ENCODE data around the gene MRI1.

Gene MRI1

GRCh38 chr19:13795595-13796300, 31.4 kb downstream of the MRI1 start:
- DNase-seq, result no peak

GRCh38 chr19:13796301-13797057, 32.2 kb downstream of the MRI1 start:
- no peak for DNase-seq

GRCh38 chr19:13797058-13797440, 32.7 kb downstream of the MRI1 start:
- no peak for DNase-seq

GRCh38 chr19:13797870-13798269, 33.5 kb downstream of the MRI1 start:
- no peak for DNase-seq

- DNase-seq, result no peak
These were observed 35.3 kb downstream of the MRI1 start for GRCh38 chr19:13799669-13800068.

GRCh38 chr19:13803038-13803437, 38.7 kb downstream of the MRI1 start:
- no peak for DNase-seq

GRCh38 chr19:13804830-13805683, 40.7 kb downstream of the MRI1 start:
- DNase-seq, result no peak

GRCh38 chr19:13806728-13807127, 42.4 kb downstream of the MRI1 start:
- no peak for DNase-seq

GRCh38 chr19:13807421-13808021, 43.2 kb downstream of the MRI1 start:
- no peak for DNase-seq

- DNase-seq, result no peak
These were observed 44.5 kb downstream of the MRI1 start for GRCh38 chr19:13808856-13809255.

- DNase-seq, result no peak
These were observed 48.2 kb downstream of the MRI1 start for GRCh38 chr19:13812544-13812943.

GRCh38 chr19:13813147-13813546, 48.8 kb downstream of the MRI1 start:
- DNase-seq, result no peak

GRCh38 chr19:13814550-13814949, 50.2 kb downstream of the MRI1 start:
- DNase-seq, result no peak

GRCh38 chr19:13817018-13817614, 52.8 kb downstream of the MRI1 start:
- DNase-seq, result peak; percentile 36

- DNase-seq, result peak; percentile 91
These were observed 53.5 kb downstream of the MRI1 start for GRCh38 chr19:13817615-13818371.

- no peak for DNase-seq
These were observed 54.9 kb downstream of the MRI1 start for GRCh38 chr19:13819238-13819637.

- DNase-seq, result no peak
These were observed 57.0 kb downstream of the MRI1 start for GRCh38 chr19:13821292-13821691.

- no peak for DNase-seq
These were observed 58.9 kb downstream of the MRI1 start for GRCh38 chr19:13823256-13823655.

All from NCI-H748 treated with DMSO at 0.1 percent for 48 hours (cell line).